GM13976 (cell line): ENCODE data around the gene RPS6KB2.
A peak's percentile ranks its signal among the peaks of the same experiment; 100 is the strongest.

ENCODE experiments used
- DNase-seq: peaks from one replicate; pipeline ENCODE4 v3.0.0; 2012; ENCODE audit warnings: low spot score
- in situ Hi-C: fragments of 300-500 bp; cut with MboI; formaldehyde crosslinking; loops from one replicate; pipeline ENCODE4 v1.12.0; 2022; ENCODE audit warnings: low sequenced_read_pairs, mixed read lengths, inconsistent platforms; ENCODE audit not compliant: unreplicated experiment
- TF ChIP-seq, protein P1 (sequence below): IDR thresholded peaks from 2 replicates; pipeline ENCODE4 v1.5.1; 2012; ENCODE audit warnings: borderline replicate concordance, mild to moderate bottlenecking; ENCODE audit not compliant: insufficient read depth; ENCODE audit errors: extremely low read depth, missing control alignments, control extremely low read depth

Gene RPS6KB2

DNA sequence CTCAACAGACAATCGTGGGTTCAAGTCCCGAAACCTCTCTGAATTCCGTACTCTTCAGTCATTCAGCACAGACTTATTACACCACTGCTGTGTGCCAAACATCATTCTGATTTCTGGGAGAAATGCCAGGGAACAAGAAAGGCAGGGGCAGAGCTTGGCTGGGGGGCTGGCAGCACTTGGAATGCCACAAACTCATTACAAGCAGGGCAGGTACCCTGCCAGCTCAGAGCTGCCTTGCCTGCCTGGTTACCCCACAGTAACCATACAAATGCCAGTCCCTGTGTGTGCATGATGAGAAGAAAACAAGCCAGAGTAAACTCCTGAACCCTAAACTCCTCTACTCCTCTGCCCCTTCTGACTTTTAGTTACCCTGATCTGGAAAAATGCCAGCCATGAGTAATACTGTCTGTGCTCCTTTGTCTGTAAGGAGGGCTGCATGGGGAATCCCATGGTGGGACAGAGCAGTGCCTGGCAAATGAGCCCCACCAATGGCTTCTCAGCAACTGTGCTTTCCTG lies 43.4 kb upstream of the RPS6KB2 start:
- no peak for DNase-seq
- in situ Hi-C loops, result loop anchor here (10.0 kb wide), 2 partner anchors 120 kb away; partner anchors contain the start of genes CDK2AP2, GRK2 and PITPNM1
- TF ChIP-seq, protein P1, sequence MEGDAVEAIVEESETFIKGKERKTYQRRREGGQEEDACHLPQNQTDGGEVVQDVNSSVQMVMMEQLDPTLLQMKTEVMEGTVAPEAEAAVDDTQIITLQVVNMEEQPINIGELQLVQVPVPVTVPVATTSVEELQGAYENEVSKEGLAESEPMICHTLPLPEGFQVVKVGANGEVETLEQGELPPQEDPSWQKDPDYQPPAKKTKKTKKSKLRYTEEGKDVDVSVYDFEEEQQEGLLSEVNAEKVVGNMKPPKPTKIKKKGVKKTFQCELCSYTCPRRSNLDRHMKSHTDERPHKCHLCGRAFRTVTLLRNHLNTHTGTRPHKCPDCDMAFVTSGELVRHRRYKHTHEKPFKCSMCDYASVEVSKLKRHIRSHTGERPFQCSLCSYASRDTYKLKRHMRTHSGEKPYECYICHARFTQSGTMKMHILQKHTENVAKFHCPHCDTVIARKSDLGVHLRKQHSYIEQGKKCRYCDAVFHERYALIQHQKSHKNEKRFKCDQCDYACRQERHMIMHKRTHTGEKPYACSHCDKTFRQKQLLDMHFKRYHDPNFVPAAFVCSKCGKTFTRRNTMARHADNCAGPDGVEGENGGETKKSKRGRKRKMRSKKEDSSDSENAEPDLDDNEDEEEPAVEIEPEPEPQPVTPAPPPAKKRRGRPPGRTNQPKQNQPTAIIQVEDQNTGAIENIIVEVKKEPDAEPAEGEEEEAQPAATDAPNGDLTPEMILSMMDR, result no peak

DNA sequence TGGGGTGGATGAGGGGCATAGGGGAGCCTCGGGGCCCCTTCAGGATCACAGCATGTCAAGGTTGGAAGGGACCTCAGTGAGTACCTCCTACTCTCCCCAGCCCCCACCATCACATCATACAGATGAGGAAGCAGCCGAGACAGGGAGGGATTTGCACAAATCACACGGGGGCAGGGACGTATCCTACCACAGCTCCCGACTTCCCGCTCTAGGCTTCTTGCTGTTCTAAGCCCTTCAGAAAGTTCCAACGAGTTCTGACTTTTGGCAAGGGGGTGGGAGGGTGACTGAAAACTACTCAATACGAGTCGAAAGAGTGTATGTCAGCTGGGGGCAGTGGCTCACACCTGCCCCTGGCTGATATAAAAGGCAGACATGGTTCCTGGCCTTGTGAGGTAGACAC lies 41.2 kb upstream of the RPS6KB2 start:
- no peak for DNase-seq
- TF ChIP-seq, protein P1, result no peak
- in situ Hi-C loops, result loop anchor here (10.0 kb wide), 2 partner anchors 118 to 122 kb away; partner anchors contain the start of genes CDK2AP2, GRK2 and PITPNM1

DNA sequence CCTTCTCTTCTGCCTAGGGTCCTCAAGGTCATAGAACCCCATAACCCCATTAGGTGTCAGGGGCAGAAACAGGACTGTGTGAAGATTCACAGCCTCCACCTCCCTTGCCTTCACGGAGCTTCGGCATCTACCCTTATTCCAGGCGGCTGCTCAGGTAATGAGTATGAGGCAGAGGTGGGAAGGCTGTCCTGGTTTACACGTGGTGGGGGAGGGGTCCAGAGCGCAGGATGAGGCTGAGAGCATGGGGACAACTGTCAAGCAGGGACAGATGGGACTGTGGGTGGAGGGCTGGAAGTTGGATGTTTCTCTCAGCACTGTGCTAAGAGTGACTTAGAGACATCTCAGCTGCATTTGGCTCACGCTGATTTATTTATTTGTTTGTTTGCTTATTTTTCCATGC lies 40.8 kb upstream of the RPS6KB2 start:
- TF ChIP-seq, protein P1, result no peak

DNA sequence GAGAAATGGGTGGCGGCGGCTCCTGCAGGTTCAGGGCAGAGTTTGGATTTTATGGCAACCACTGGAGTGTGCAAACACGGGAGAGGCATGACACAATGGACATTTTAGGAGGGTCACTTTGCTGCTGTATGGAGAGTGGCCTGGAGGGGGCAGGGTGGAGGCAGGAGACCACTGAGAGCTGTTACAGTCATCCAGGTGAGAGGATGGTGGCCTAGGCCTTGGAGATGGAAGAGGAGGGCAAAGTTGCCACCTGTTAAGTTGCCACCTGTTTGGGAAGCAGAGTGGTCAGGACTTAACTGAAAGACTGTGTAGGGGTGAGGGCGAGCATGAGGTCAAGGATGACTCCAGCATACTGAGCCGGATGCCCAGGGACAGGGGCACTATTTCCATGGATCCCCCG lies 38.8 kb upstream of the RPS6KB2 start:
- in situ Hi-C loops, result loop anchor here (10.0 kb wide), 2 partner anchors 115 to 125 kb away; partner anchors contain the start of genes CDK2AP2, GRK2 and PITPNM1
- TF ChIP-seq, protein P1, result peak; percentile 78
- peak; percentile 72 for DNase-seq

More for the DNA sequence above, 40.8 kb upstream of the RPS6KB2 start:
- in situ Hi-C loops, result loop anchor here (10.0 kb wide), 2 partner anchors 117 to 123 kb away; partner anchors contain the start of genes CDK2AP2, GRK2 and PITPNM1
- no peak for DNase-seq

DNA sequence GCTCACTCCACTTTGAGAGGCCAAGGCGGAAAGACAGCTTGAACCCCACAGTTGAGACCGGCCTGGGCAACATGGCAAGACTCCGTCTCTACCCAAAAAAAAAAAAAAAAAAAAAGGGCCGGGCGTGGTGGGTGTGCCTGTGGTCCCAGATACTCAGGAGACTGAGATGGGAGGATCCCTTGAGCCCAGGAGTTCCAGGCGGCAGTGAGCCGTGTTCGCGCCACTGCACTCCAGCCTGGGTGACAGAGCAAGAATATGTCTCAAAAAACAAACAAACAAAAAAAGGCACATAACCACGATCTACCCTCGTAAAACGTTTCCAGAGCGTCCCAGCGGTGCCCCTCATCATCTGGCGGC lies 37.4 kb upstream of the RPS6KB2 start:
- TF ChIP-seq, protein P1, result no peak
- no peak for DNase-seq
- in situ Hi-C loops, result no loop called here

DNA sequence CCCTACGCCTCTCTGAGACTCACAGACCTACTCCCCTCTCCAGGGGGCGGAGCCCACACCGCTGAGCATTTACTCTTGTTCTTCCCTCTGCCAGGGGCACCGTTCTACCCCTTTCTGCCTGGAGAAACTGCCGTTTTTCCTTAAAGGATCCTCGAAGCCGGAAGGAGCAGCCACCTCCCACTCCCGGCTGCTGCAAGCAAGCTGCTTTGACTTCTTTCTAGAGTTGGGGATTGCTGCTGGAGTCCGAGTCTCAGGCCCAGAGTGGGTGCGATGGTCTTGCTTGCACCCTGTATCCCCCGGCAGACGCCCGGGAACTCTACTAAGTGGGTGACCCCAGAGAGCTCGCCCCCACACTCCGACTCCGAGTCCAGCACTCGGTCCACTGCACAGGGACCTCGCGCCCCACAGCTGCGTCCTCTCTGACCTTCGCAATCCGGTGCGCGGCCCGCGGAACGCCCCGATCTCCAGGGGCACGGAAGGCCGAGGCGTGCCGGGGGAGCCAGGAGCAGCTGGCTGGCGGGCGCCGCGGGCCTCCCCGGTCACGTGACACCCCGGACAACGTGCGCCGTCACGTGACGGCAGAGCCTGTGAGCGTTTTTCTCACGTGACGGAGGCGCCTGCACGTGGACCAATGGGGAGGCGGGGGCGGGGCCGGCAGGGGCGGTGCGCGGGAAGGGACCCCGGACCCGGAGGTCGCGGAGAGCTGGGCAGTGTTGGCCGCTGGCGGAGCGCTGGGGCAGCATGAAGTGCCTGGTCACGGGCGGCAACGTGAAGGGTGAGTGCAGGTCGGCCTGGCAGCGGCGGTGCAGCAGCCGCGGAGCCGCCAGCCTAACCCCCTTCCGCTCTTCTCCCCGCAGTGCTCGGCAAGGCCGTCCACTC lies 36.8 kb upstream of the RPS6KB2 start, which contains the start of gene RAD9A:
Gene RAD9A, plus strand, starts transcription at position 683 of the 879 bp plus-strand sequence. Its CDS starts 59 bp downstream, at position 742.
- TF ChIP-seq, protein P1, result no peak
- DNase-seq, result peak; percentile 99
- in situ Hi-C loops, result no loop called here
